ENCODE measurements around the gene MARVELD1. TPM values are rescaled to one million over a fixed set of nuclear protein-coding genes. Genes with fewer than 3 reads are reported as not detected.

MARVELD1 gene
- total RNA-seq, 1 experiment from 2014 or later = not detected

GRCh38 chr10:97748116-97748515 lies 34.6 kb downstream of the MARVELD1 start:
- no peaks in the 10 kb centered on the region for H4K20me1 ChIP-seq (ENCODE audit: insufficient read depth, low read depth, low read length)
- H3K27me3 ChIP-seq (ENCODE audit: low read length) = no peaks in the 10 kb centered on the region
- H2AFZ ChIP-seq (ENCODE audit: low read length) = no peak overlapping the region
- peaks cover 6% of the 10 kb centered on the region for H3K79me2 ChIP-seq (ENCODE audit: low read length)
- no peak overlapping the region for H3K4me2 ChIP-seq (ENCODE audit: low read depth, low read length, poor library complexity, severe bottlenecking)
- H3K9ac ChIP-seq (ENCODE audit: low read length) = no peak overlapping the region
- no peak overlapping the region for H3K4me3 ChIP-seq (ENCODE audit: low read length)
- H3K36me3 ChIP-seq (ENCODE audit: insufficient read depth, low read length) = 0 out of 2 replicates have a peak, but pooled peaks cover 2% of the 10 kb centered on the region
- DNase-seq = no peak
- H3K9me3 ChIP-seq (ENCODE audit: low read length) = no peaks in the 10 kb centered on the region
- H3K27ac ChIP-seq (ENCODE audit: low read length) = no peak overlapping the region
- H3K4me1 ChIP-seq (ENCODE audit: low read length) = no peaks in the 10 kb centered on the region
- H3K9me2 ChIP-seq (replicated peaks; ENCODE audit: insufficient read depth, low read length) = no peaks in the 10 kb centered on the region

- no peak overlapping the region for H3K27ac ChIP-seq (ENCODE audit: low read length)
- H3K27me3 ChIP-seq (ENCODE audit: low read length) = no peaks in the 10 kb centered on the region
- no peaks in the 10 kb centered on the region for H4K20me1 ChIP-seq (ENCODE audit: insufficient read depth, low read depth, low read length)
- no peak overlapping the region for H3K4me2 ChIP-seq (ENCODE audit: low read depth, low read length, poor library complexity, severe bottlenecking)
- H3K36me3 ChIP-seq (ENCODE audit: insufficient read depth, low read length) = no peaks in the 10 kb centered on the region
- no peak overlapping the region for H3K9ac ChIP-seq (ENCODE audit: low read length)
- H3K9me3 ChIP-seq (ENCODE audit: low read length) = no peaks in the 10 kb centered on the region
- no peak overlapping the region for H2AFZ ChIP-seq (ENCODE audit: low read length)
- DNase-seq = no peak
- H3K79me2 ChIP-seq (ENCODE audit: low read length) = no peaks in the 10 kb centered on the region
- H3K4me3 ChIP-seq (ENCODE audit: low read length) = no peak overlapping the region
- H3K9me2 ChIP-seq (replicated peaks; ENCODE audit: insufficient read depth, low read length) = no peaks in the 10 kb centered on the region
- H3K4me1 ChIP-seq (ENCODE audit: low read length) = no peaks in the 10 kb centered on the region
Measured at GRCh38 chr10:97752956-97753355, 39.4 kb downstream of the MARVELD1 start.

- DNase-seq = no peak
- no peaks in the 10 kb centered on the region for H3K36me3 ChIP-seq (ENCODE audit: insufficient read depth, low read length)
- H3K27ac ChIP-seq (ENCODE audit: low read length) = no peak overlapping the region
Measured at GRCh38 chr10:97754726-97755125, 41.2 kb downstream of the MARVELD1 start.

GRCh38 chr10:97755718-97756117 lies 42.2 kb downstream of the MARVELD1 start:
- Histone ChIP-seq H3K4me1 (ENCODE audit: low read length) (no peaks in the 10 kb centered on the region), H3K9ac (ENCODE audit: low read length) (no peak overlapping the region), H4K20me1 (ENCODE audit: insufficient read depth, low read depth, low read length) (no peaks in the 10 kb centered on the region), H3K79me2 (ENCODE audit: low read length) (no peaks in the 10 kb centered on the region), H3K27me3 (ENCODE audit: low read length) (no peaks in the 10 kb centered on the region), H3K36me3 (ENCODE audit: insufficient read depth, low read length) (no peaks in the 10 kb centered on the region), H3K4me3 (ENCODE audit: low read length) (no peak overlapping the region), H3K4me2 (ENCODE audit: low read depth, low read length, poor library complexity, severe bottlenecking) (no peak overlapping the region), H3K9me3 (ENCODE audit: low read length) (no peaks in the 10 kb centered on the region), H3K27ac (ENCODE audit: low read length) (no peak overlapping the region), H3K9me2 (replicated peaks; ENCODE audit: insufficient read depth, low read length) (no peaks in the 10 kb centered on the region), H2AFZ (ENCODE audit: low read length) (no peak overlapping the region)
- no peak for DNase-seq

More at GRCh38 chr10:97754726-97755125, 41.2 kb downstream of the MARVELD1 start:
- Histone ChIP-seq H3K4me3 (ENCODE audit: low read length) (no peak overlapping the region), H3K9ac (ENCODE audit: low read length) (no peak overlapping the region), H3K79me2 (ENCODE audit: low read length) (no peaks in the 10 kb centered on the region), H3K9me3 (ENCODE audit: low read length) (no peaks in the 10 kb centered on the region), H3K4me2 (ENCODE audit: low read depth, low read length, poor library complexity, severe bottlenecking) (no peak overlapping the region), H2AFZ (ENCODE audit: low read length) (no peak overlapping the region), H3K9me2 (replicated peaks; ENCODE audit: insufficient read depth, low read length) (no peaks in the 10 kb centered on the region), H3K27me3 (ENCODE audit: low read length) (no peaks in the 10 kb centered on the region), H3K4me1 (ENCODE audit: low read length) (no peaks in the 10 kb centered on the region), H4K20me1 (ENCODE audit: insufficient read depth, low read depth, low read length) (no peaks in the 10 kb centered on the region)

GRCh38 chr10:97757471-97757870 lies 43.9 kb downstream of the MARVELD1 start:
- Histone ChIP-seq H3K9me2 (replicated peaks; ENCODE audit: insufficient read depth, low read length) (no peaks in the 10 kb centered on the region), H3K9ac (ENCODE audit: low read length) (no peak overlapping the region), H3K9me3 (ENCODE audit: low read length) (no peaks in the 10 kb centered on the region), H3K27ac (ENCODE audit: low read length) (no peak overlapping the region), H2AFZ (ENCODE audit: low read length) (no peak overlapping the region), H3K4me1 (ENCODE audit: low read length) (no peaks in the 10 kb centered on the region), H3K4me3 (ENCODE audit: low read length) (no peak overlapping the region), H3K36me3 (ENCODE audit: insufficient read depth, low read length) (no peaks in the 10 kb centered on the region), H4K20me1 (ENCODE audit: insufficient read depth, low read depth, low read length) (no peaks in the 10 kb centered on the region), H3K79me2 (ENCODE audit: low read length) (no peaks in the 10 kb centered on the region), H3K27me3 (ENCODE audit: low read length) (no peaks in the 10 kb centered on the region), H3K4me2 (ENCODE audit: low read depth, low read length, poor library complexity, severe bottlenecking) (no peak overlapping the region)
- DNase-seq = no peak

GRCh38 chr10:97759158-97759887 lies 45.8 kb downstream of the MARVELD1 start:
- no peaks in the 10 kb centered on the region for H3K36me3 ChIP-seq (ENCODE audit: insufficient read depth, low read length)

GRCh38 chr10:97759946-97760345 lies 46.4 kb downstream of the MARVELD1 start:
- Histone ChIP-seq H4K20me1 (ENCODE audit: insufficient read depth, low read depth, low read length) (no peaks in the 10 kb centered on the region), H3K4me3 (ENCODE audit: low read length) (no peak overlapping the region), H3K36me3 (ENCODE audit: insufficient read depth, low read length) (no peaks in the 10 kb centered on the region), H3K9ac (ENCODE audit: low read length) (no peak overlapping the region), H3K4me1 (ENCODE audit: low read length) (no peaks in the 10 kb centered on the region), H3K9me2 (replicated peaks; ENCODE audit: insufficient read depth, low read length) (no peaks in the 10 kb centered on the region), H3K27ac (ENCODE audit: low read length) (no peak overlapping the region), H3K9me3 (ENCODE audit: low read length) (no peaks in the 10 kb centered on the region), H3K79me2 (ENCODE audit: low read length) (no peaks in the 10 kb centered on the region), H2AFZ (ENCODE audit: low read length) (no peak overlapping the region), H3K27me3 (ENCODE audit: low read length) (no peaks in the 10 kb centered on the region), H3K4me2 (ENCODE audit: low read depth, low read length, poor library complexity, severe bottlenecking) (no peak overlapping the region)
- no peak for DNase-seq

More at GRCh38 chr10:97759158-97759887, 45.8 kb downstream of the MARVELD1 start:
- Histone ChIP-seq H3K4me3 (ENCODE audit: low read length) (no peak overlapping the region), H3K27me3 (ENCODE audit: low read length) (no peaks in the 10 kb centered on the region), H3K9me2 (replicated peaks; ENCODE audit: insufficient read depth, low read length) (no peaks in the 10 kb centered on the region), H3K9ac (ENCODE audit: low read length) (no peak overlapping the region), H3K79me2 (ENCODE audit: low read length) (no peaks in the 10 kb centered on the region), H3K9me3 (ENCODE audit: low read length) (no peaks in the 10 kb centered on the region), H2AFZ (ENCODE audit: low read length) (no peak overlapping the region), H3K4me2 (ENCODE audit: low read depth, low read length, poor library complexity, severe bottlenecking) (no peak overlapping the region), H3K27ac (ENCODE audit: low read length) (no peak overlapping the region), H3K4me1 (ENCODE audit: low read length) (no peaks in the 10 kb centered on the region), H4K20me1 (ENCODE audit: insufficient read depth, low read depth, low read length) (no peaks in the 10 kb centered on the region)
- DNase-seq = peak; percentile 59

GRCh38 chr10:97760461-97761257 lies 47.1 kb downstream of the MARVELD1 start:
- Histone ChIP-seq H3K4me1 (ENCODE audit: low read length) (no peaks in the 10 kb centered on the region), H3K27me3 (ENCODE audit: low read length) (no peaks in the 10 kb centered on the region), H4K20me1 (ENCODE audit: insufficient read depth, low read depth, low read length) (no peaks in the 10 kb centered on the region), H3K9me3 (ENCODE audit: low read length) (no peaks in the 10 kb centered on the region), H3K4me2 (ENCODE audit: low read depth, low read length, poor library complexity, severe bottlenecking) (no peak overlapping the region), H3K79me2 (ENCODE audit: low read length) (no peaks in the 10 kb centered on the region), H2AFZ (ENCODE audit: low read length) (no peak overlapping the region), H3K27ac (ENCODE audit: low read length) (no peak overlapping the region), H3K9me2 (replicated peaks; ENCODE audit: insufficient read depth, low read length) (no peaks in the 10 kb centered on the region), H3K36me3 (ENCODE audit: insufficient read depth, low read length) (no peaks in the 10 kb centered on the region), H3K9ac (ENCODE audit: low read length) (no peak overlapping the region), H3K4me3 (ENCODE audit: low read length) (no peak overlapping the region)
- no peak for DNase-seq
